ENCODE results near the gene ADPRH.

DNA sequence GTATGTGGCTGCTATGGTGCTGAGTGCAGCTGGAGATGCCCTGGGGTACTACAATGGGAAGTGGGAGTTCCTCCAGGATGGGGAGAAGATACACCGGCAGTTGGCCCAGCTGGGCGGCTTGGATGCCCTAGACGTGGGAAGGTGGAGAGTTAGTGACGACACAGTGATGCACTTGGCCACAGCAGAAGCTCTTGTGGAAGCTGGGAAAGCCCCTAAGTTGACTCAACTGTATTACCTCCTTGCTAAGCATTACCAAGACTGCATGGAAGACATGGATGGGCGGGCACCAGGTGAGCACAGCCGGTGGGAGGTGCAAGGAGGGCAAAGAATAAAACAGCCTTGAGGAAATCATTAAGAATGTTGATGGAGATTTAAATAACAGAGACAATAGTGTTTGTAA is 2.9 kb downstream of the ADPRH start:
- no peak for TF ChIP-seq EZH2phosphoT487 (IDR thresholded peaks at IDR 0.05; ENCODE audit: low read depth)
- TF ChIP-seq, protein P1, sequence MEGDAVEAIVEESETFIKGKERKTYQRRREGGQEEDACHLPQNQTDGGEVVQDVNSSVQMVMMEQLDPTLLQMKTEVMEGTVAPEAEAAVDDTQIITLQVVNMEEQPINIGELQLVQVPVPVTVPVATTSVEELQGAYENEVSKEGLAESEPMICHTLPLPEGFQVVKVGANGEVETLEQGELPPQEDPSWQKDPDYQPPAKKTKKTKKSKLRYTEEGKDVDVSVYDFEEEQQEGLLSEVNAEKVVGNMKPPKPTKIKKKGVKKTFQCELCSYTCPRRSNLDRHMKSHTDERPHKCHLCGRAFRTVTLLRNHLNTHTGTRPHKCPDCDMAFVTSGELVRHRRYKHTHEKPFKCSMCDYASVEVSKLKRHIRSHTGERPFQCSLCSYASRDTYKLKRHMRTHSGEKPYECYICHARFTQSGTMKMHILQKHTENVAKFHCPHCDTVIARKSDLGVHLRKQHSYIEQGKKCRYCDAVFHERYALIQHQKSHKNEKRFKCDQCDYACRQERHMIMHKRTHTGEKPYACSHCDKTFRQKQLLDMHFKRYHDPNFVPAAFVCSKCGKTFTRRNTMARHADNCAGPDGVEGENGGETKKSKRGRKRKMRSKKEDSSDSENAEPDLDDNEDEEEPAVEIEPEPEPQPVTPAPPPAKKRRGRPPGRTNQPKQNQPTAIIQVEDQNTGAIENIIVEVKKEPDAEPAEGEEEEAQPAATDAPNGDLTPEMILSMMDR (IDR thresholded peaks at IDR 0.05; ENCODE audit: low read depth, low read length), result no peak

Data from OCI-LY3 (cell line).